ENCODE measurements around the gene KRIT1.
"Not testable (repeated sequence)": the region's sequence is repeated elsewhere in the genome, so short reads cannot be mapped to it uniquely, and the experiment has no call there.

KRIT1 gene

GRCh38 chr7:92226981-92227380, 18.7 kb downstream of the KRIT1 start:
- POLR2A ChIA-PET: interaction anchor here (1.1 kb wide), 1 partner anchor 220 kb away, joined by 3 read pairs; the partner anchor contains the start of gene GATAD1
- TF ChIP-seq L3MBTL2 (conservative IDR thresholded peaks at IDR 0.05) (no peak), LEF1 (IDR thresholded peaks at IDR 0.05; ENCODE audit: borderline replicate concordance) (no peak)
- DNase-seq (ENCODE audit: extremely low spot score): no peak
- CTCF ChIA-PET: no interaction called here

- CTCF ChIA-PET: no interaction called here
- no peak for TF ChIP-seq FOXA1 (IDR thresholded peaks at IDR 0.05)
- TF ChIP-seq, protein P1, sequence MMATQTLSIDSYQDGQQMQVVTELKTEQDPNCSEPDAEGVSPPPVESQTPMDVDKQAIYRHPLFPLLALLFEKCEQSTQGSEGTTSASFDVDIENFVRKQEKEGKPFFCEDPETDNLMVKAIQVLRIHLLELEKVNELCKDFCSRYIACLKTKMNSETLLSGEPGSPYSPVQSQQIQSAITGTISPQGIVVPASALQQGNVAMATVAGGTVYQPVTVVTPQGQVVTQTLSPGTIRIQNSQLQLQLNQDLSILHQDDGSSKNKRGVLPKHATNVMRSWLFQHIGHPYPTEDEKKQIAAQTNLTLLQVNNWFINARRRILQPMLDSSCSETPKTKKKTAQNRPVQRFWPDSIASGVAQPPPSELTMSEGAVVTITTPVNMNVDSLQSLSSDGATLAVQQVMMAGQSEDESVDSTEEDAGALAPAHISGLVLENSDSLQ (IDR thresholded peaks at IDR 0.05): no peak
- TF ChIP-seq SUZ12 (IDR thresholded peaks at IDR 0.05): no peak
- TF ChIP-seq LEF1 (IDR thresholded peaks at IDR 0.05; ENCODE audit: borderline replicate concordance): no peak
- TF ChIP-seq NFRKB (IDR thresholded peaks at IDR 0.05): no peak
- TF ChIP-seq ARNT (IDR thresholded peaks at IDR 0.05): no peak
- POLR2A ChIA-PET: no interaction called here
- DNase-seq (ENCODE audit: extremely low spot score): no peak
Observed at GRCh38 chr7:92221766-92222165, 23.9 kb downstream of the KRIT1 start.

GRCh38 chr7:92206672-92207071, 39.0 kb downstream of the KRIT1 start:
- POLR2A ChIA-PET: interaction anchor here (0.6 kb wide), 1 partner anchor 74 kb away, joined by 3 read pairs; no protein-coding TSS in a partner anchor
- no peak for DNase-seq (ENCODE audit: extremely low spot score)
- TF ChIP-seq BHLHE40 (IDR thresholded peaks at IDR 0.05; ENCODE audit: borderline replicate concordance) (no peak), SUZ12 (IDR thresholded peaks at IDR 0.05) (no peak), ELF4 (IDR thresholded peaks at IDR 0.05) (no peak), FOXA1 (IDR thresholded peaks at IDR 0.05) (no peak), LEF1 (IDR thresholded peaks at IDR 0.05; ENCODE audit: borderline replicate concordance) (no peak), SP1 (IDR thresholded peaks at IDR 0.05) (no peak), TARDBP (IDR thresholded peaks at IDR 0.05) (no peak), ZNF384 (IDR thresholded peaks at IDR 0.05) (no peak)
- CTCF ChIA-PET: no interaction called here

GRCh38 chr7:92205987-92206386, 39.7 kb downstream of the KRIT1 start:
- peak; percentile 4 for DNase-seq (ENCODE audit: extremely low spot score)
- CTCF ChIA-PET: no interaction called here
- POLR2A ChIA-PET: no interaction called here
- no peak for TF ChIP-seq L3MBTL2 (conservative IDR thresholded peaks at IDR 0.05)
- TF ChIP-seq SP1 (IDR thresholded peaks at IDR 0.05): no peak
- no peak for TF ChIP-seq FOXA1 (IDR thresholded peaks at IDR 0.05)

- TF ChIP-seq FOXA1 (IDR thresholded peaks at IDR 0.05): no peak
- no peak for TF ChIP-seq ZNF384 (IDR thresholded peaks at IDR 0.05)
- no peak for TF ChIP-seq FOXM1 (IDR thresholded peaks at IDR 0.05; ENCODE audit: borderline replicate concordance)
- no peak for TF ChIP-seq CTBP1 (IDR thresholded peaks at IDR 0.05; ENCODE audit: borderline replicate concordance)
- TF ChIP-seq, protein P1 (IDR thresholded peaks at IDR 0.05): no peak
- TF ChIP-seq ARNT (IDR thresholded peaks at IDR 0.05): no peak
- TF ChIP-seq NFRKB (IDR thresholded peaks at IDR 0.05): no peak
- TF ChIP-seq SP1 (IDR thresholded peaks at IDR 0.05): no peak
- TF ChIP-seq LEF1 (IDR thresholded peaks at IDR 0.05; ENCODE audit: borderline replicate concordance): no peak
- TF ChIP-seq HDGF (IDR thresholded peaks at IDR 0.05; ENCODE audit: borderline replicate concordance): no peak
- TF ChIP-seq SUZ12 (IDR thresholded peaks at IDR 0.05): no peak
- DNase-seq (ENCODE audit: extremely low spot score): no peak
- ChIA-PET CTCF (interaction anchor here (0.8 kb wide), 1 partner anchor 223 kb away, joined by 3 read pairs; no protein-coding TSS in a partner anchor), POLR2A (no interaction called here)
Observed at GRCh38 chr7:92200791-92201190, 44.9 kb downstream of the KRIT1 start.

DNA sequence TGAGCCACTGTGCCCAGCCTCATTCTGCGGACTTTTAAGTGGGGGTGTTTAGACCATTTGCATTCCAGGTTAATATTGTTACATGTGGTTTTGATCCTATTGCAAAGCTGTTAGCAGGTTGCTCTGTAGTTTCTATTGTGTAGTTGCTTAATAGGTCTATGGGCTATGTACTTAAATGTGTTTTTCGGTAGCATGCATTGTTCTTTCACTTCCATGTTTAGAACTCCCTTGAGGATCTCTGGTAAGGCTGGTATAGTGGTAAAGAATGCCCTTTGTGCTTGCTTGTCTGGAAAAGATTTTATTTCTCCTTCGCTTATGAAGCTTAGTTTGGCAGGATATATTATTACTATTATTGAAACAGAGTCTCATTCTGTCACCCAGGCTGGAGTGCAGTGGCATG, 53.4 kb downstream of the KRIT1 start:
- ChIA-PET POLR2A (no interaction called here), CTCF (no interaction called here)
- no peak for DNase-seq (ENCODE audit: extremely low spot score)
- TF ChIP-seq FOXM1 (IDR thresholded peaks at IDR 0.05; ENCODE audit: borderline replicate concordance) (no peak), TARDBP (IDR thresholded peaks at IDR 0.05) (no peak), BHLHE40 (IDR thresholded peaks at IDR 0.05; ENCODE audit: borderline replicate concordance) (no peak), SP1 (IDR thresholded peaks at IDR 0.05) (no peak), LEF1 (IDR thresholded peaks at IDR 0.05; ENCODE audit: borderline replicate concordance) (no peak), CTBP1 (IDR thresholded peaks at IDR 0.05; ENCODE audit: borderline replicate concordance) (no peak), HDGF (IDR thresholded peaks at IDR 0.05; ENCODE audit: borderline replicate concordance) (no peak), FOXA1 (IDR thresholded peaks at IDR 0.05) (no peak), ELF4 (IDR thresholded peaks at IDR 0.05) (no peak), L3MBTL2 (conservative IDR thresholded peaks at IDR 0.05) (no peak)

DNA sequence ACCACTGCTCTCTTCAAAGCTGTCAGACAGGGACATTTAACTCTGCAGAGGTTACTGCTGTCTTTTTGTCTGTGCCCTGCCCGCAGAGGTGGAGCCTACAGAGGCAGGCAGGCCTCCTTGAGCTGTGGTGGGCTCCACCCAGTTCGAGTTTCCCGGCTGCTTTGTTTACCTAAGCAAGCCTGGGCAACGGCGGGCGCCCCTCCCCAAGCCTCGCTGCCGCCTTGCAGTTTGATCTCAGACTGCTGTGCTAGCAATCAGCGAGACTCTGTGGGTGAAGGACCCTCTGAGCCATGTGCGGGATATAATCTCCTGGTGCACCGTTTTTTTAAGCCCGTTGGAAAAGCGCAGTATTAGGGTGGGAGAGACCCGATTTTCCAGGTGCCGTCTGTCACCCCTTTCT, 56.5 kb downstream of the KRIT1 start:
- POLR2A ChIA-PET; DNase-seq (ENCODE audit: extremely low spot score); CTCF ChIA-PET: not testable (repeated sequence)

DNA sequence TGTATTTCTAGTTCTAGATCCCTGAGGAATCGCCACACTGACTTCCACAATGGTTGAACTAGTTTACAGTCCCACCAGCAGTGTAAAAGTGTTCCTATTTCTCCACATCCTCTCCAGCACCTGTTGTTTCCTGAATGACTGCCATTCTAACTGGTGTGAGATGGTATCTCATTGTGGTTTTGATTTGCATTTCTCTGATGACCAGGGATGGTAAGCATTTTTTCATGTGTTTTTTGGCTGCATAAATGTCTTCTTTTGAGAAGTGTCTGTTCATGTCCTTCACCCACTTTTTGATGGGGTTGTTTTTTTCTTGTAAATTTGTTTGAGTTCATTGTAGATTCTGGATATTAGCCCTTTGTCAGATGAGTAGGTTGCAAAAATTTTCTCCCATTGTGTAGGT, 61.4 kb downstream of the KRIT1 start:
- CTCF ChIA-PET, POLR2A ChIA-PET: not testable (repeated sequence)

More for the DNA sequence above, 61.4 kb downstream of the KRIT1 start:
- DNase-seq (ENCODE audit: extremely low spot score): not testable (repeated sequence)

All from HEK293T (cell line).